OCI-LY1 (cell line): Measurements from ENCODE around the gene ATP13A4.

Experiments used
- H2AFZ ChIP-seq: fragments of 200-600 bp; sonication (generic), shearing (Covaris generic); 2 replicates; pipeline ENCODE4 v1.6.0; 2014; ENCODE audit warnings: antibody characterized with exemption, mild to moderate bottlenecking, low read length
- H3F3A ChIP-seq: fragments of 200-600 bp; sonication (generic), shearing (Covaris generic); 2 replicates; pipeline ENCODE4 v1.6.0; 2014; ENCODE audit warnings: mild to moderate bottlenecking, antibody characterized with exemption, low read length, moderate library complexity; ENCODE audit not compliant: insufficient read depth
- H3K27ac ChIP-seq: fragments of 200-600 bp; sonication (generic); 2 replicates; pipeline ENCODE4 v1.5.1; 2014; ENCODE audit warnings: low read length, mixed run types, mild to moderate bottlenecking, low read depth; ENCODE audit not compliant: poor library complexity, severe bottlenecking
- H3K27me3 ChIP-seq: fragments of 200-600 bp; sonication (generic); 2 replicates; pipeline ENCODE4 v1.6.0; 2014; ENCODE audit warnings: antibody characterized with exemption, mild to moderate bottlenecking, low read length, moderate library complexity; ENCODE audit not compliant: insufficient read depth
- H3K36me3 ChIP-seq: fragments of 200-600 bp; sonication (generic); 2 replicates; pipeline ENCODE4 v1.6.1; 2014; ENCODE audit warnings: mild to moderate bottlenecking, antibody characterized with exemption, low read length, moderate library complexity, mixed read lengths; ENCODE audit not compliant: insufficient read depth
- H3K4me1 ChIP-seq: fragments of 200-600 bp; sonication (generic); 2 replicates; pipeline ENCODE4 v1.5.1; 2014; ENCODE audit warnings: mild to moderate bottlenecking, low read length, moderate library complexity; ENCODE audit not compliant: insufficient read depth, severe bottlenecking
- H3K4me2 ChIP-seq: fragments of 200-600 bp; sonication (generic), shearing (Covaris generic); 2 replicates; pipeline ENCODE4 v1.6.1; 2014; ENCODE audit warnings: low read length
- H3K4me3 ChIP-seq: fragments of 200-600 bp; sonication (generic); 2 replicates; pipeline ENCODE4 v1.5.1; 2014; ENCODE audit warnings: low read length, low read depth, mild to moderate bottlenecking, mixed read lengths; ENCODE audit not compliant: poor library complexity, severe bottlenecking
- H3K79me2 ChIP-seq: fragments of 200-600 bp; shearing (Covaris generic); 2 replicates; pipeline ENCODE4 v1.6.1; 2016; ENCODE audit warnings: mixed run types, low read length, mixed read lengths; ENCODE audit not compliant: insufficient read depth
- H3K9ac ChIP-seq: fragments of 200-600 bp; sonication (generic), shearing (Covaris generic); 2 replicates; pipeline ENCODE4 v1.6.1; 2014; ENCODE audit warnings: mild to moderate bottlenecking, low read length, mixed read lengths
- H3K9me2 ChIP-seq: fragments of 200-600 bp; sonication (generic), shearing (Covaris generic); 2 replicates; pipeline ENCODE4 v1.6.1; 2014; ENCODE audit warnings: low read depth, mild to moderate bottlenecking, low read length, mixed read lengths
- H3K9me3 ChIP-seq: fragments of 200-600 bp; shearing (Covaris generic); 2 replicates; pipeline ENCODE4 v1.6.1; 2014; ENCODE audit warnings: low read length, mixed read lengths
- H4K20me1 ChIP-seq: fragments of 200-600 bp; sonication (generic), shearing (Covaris generic); 2 replicates; pipeline ENCODE4 v1.6.0; 2016; ENCODE audit warnings: mild to moderate bottlenecking, low read length; ENCODE audit not compliant: insufficient read depth
- CTCF ChIP-seq: fragments of 200-600 bp; sonication (generic), shearing (Covaris generic); IDR thresholded peaks from 2 replicates; pipeline ENCODE4 v1.5.1; 2017; ENCODE audit warnings: mild to moderate bottlenecking, antibody characterized with exemption, low read length, moderate library complexity, mixed read lengths
- EZH2 ChIP-seq: fragments of 200-600 bp; sonication (generic), shearing (Covaris generic); IDR thresholded peaks from 2 replicates; pipeline ENCODE4 v1.8.0; 2017; ENCODE audit warnings: borderline replicate concordance, mixed run types, mild to moderate bottlenecking, antibody characterized with exemption, low read length, moderate library complexity, mixed read lengths

The ATP13A4 gene

GRCh38 chr3:193592841-193593667 lies 38.4 kb upstream of the ATP13A4 start, which contains the start of gene OPA1:
TSS of gene OPA1 (plus strand) at chr3:193593208. CDS start at chr3:193593378, 170 bp downstream.
- Histone ChIP-seq H3K4me3 (peak within 1 kb of the TSS; percentile 77), H3F3A (no peaks in the 10 kb centered on the region), H3K27ac (peak within 1 kb of the TSS; percentile 39), H3K4me1 (peaks cover 30% of the 10 kb centered on the region), H3K79me2 (peaks cover 41% of the 10 kb centered on the region), H3K9me3 (no peaks in the 10 kb centered on the region), H3K27me3 (no peaks in the 10 kb centered on the region), H2AFZ (peak within 1 kb of the TSS; percentile 82), H3K36me3 (peaks cover 14% of the 10 kb centered on the region), H3K4me2 (peak within 1 kb of the TSS; percentile 88), H3K9me2 (no peaks in the 10 kb centered on the region), H3K9ac (peak within 1 kb of the TSS; percentile 84), H4K20me1 (no peaks in the 10 kb centered on the region)
- TF ChIP-seq CTCF (no peak), EZH2 (no peak)

GRCh38 chr3:193590088-193590856 lies 35.6 kb upstream of the ATP13A4 start:
- Histone ChIP-seq H3K9me2 (no peaks in the 10 kb centered on the region), H3K27ac (no peak overlapping the region), H3K4me2 (no peak overlapping the region), H3K9me3 (no peaks in the 10 kb centered on the region), H3F3A (no peaks in the 10 kb centered on the region), H3K4me1 (peaks cover 26% of the 10 kb centered on the region), H3K79me2 (peaks cover 21% of the 10 kb centered on the region), H4K20me1 (no peaks in the 10 kb centered on the region), H3K27me3 (no peaks in the 10 kb centered on the region), H3K9ac (no peak overlapping the region), H2AFZ (no peak overlapping the region), H3K4me3 (no peak overlapping the region), H3K36me3 (no peaks in the 10 kb centered on the region)
- TF ChIP-seq CTCF, result no peak
- no peak for TF ChIP-seq EZH2

- Histone ChIP-seq H3K36me3 (no peaks in the 10 kb centered on the region), H3K9me2 (no peaks in the 10 kb centered on the region), H3K4me1 (peaks cover 20% of the 10 kb centered on the region), H3K9me3 (no peaks in the 10 kb centered on the region), H4K20me1 (no peaks in the 10 kb centered on the region), H3K9ac (no peak overlapping the region), H3K4me3 (no peak overlapping the region), H3K4me2 (no peak overlapping the region), H3K79me2 (peaks cover 15% of the 10 kb centered on the region), H3K27ac (no peak overlapping the region), H2AFZ (no peak overlapping the region), H3F3A (no peaks in the 10 kb centered on the region), H3K27me3 (no peaks in the 10 kb centered on the region)
- no peak for TF ChIP-seq EZH2
- no peak for TF ChIP-seq CTCF
Measured at GRCh38 chr3:193589616-193590015, 34.9 kb upstream of the ATP13A4 start.
